Measurements from ENCODE around the gene DDX31.
A peak's percentile ranks its signal among the peaks of the same experiment; 100 is the strongest.
"Not testable (repeated sequence)": the region's sequence is repeated elsewhere in the genome, so short reads cannot be mapped to it uniquely, and the experiment has no call there.

DDX31 gene

DNA sequence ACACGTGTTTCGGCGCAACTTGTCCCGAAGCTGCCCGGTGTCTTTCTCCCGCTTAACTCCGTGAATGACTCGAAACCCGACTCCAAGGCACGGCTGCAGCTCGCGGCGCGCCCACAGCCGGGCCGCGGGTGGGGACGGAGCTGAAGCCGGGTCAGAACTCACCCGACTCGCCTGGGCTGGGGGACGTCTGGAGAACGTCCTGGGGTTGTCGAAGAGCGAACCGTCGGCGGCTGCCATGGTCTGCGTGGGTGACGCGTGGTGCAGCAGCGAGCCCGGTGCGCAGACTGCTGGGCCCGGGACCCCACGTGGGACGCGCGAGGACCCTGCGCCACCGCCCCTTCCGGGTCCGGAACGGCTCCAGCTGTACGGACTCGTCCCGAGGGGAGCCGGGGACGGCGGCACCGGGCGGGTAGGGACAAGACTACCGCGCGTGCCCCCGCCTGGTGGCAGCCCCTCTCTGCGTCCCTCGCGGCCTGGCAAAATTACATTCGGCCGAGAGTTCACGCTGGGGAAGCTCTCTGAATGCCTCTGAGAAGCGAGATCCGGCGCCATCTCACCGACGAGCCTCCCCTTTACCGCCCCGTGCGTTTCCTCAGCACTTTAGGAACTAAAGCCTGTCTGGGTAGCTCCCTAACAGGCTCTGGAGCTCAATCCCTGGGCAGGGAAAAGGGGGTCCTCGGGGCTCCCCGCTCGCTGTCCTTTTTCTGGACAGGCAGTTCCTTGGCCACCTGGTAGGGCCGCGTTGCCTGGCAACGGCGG, at the start of gene DDX31:
Gene DDX31, minus strand, starts transcription at position 286 of the 759 bp plus-strand sequence. Its CDS starts 49 bp downstream, at position 237.
- DNase-seq (ENCODE audit: low read depth in 1 of 2, low spot score in 1 of 2), result peak; percentile 79 to 81

DNA sequence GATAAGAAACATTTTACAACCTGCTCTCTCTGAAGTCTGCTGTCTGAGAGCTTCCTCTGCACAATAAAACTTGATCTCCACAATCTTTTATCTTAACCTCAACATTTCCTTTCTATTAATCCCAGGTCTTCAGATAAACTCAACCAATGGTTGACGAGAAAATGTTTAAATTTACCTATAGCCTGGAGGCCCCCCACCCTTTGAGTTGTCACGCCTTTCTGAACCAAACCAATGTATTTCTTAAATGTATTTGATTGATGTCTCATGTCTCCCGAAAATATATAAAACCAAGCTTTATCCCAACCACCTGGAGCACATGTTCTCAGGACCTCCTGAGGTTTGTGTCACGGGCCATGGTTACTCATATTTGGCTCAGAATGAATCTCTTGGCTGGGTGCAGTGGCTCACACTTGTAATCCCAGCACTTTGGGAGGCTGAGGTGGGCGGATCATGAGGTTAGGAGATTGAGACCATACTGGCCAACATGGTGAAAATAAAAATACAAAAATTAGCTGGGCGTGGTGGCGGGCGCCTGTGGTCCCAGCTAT, 48.7 kb upstream of the DDX31 start:
- DNase-seq (ENCODE audit: low read depth in 1 of 2, low spot score in 1 of 2), result not testable (repeated sequence)

DNA sequence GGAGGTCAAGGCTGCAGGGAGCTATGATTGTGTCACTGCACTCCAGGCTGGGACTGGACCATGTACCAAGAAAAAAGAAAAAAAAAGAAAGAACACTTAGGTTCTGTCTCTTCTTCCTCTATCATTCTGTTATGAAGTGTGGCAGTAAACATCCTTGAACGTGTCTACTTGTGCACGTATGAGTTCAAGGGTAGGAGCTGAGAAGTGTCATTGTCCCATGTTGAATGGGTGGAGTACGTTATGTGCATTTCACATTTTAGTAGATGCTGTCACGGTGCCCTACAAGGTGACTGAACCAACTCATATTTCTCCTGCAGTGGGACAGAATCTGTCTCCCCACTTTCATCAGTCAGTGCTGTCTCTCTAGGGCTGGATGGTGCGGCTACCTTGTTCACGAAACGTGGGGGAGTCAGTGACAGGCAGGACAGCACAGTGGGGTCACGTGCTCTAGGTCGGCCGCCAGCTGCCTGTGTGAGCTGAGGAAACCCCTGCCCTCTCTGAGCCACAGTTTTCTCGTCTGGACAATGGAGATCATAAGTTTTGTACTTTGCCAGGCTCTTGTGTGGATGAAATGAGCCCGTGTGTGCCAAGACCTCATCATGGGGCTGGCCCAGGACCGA, 47.7 kb upstream of the DDX31 start:
- DNase-seq (ENCODE audit: low read depth in 1 of 2, low spot score in 1 of 2), result no peak

DNA sequence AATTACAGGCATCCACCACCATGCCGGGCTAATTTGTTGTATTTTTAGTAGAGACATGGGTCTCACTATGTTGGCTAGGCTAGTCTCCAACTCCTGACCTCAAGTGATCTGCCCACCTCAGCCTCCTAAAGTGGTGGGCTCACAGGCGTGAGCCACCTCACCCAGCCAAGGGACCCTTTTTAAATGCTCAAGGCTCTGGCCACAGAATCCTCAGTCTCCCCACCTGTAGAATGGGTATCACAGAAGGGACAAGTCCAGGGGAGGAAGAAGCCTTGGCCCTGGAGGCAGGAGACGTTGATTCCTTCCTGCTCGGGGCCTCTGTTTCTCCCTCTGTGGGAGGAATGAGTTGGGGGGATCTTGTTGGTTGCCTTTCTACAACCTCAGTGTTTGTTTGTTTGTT, 46.2 kb upstream of the DDX31 start:
- no peak for DNase-seq (ENCODE audit: low read depth in 1 of 2, low spot score in 1 of 2)

DNA sequence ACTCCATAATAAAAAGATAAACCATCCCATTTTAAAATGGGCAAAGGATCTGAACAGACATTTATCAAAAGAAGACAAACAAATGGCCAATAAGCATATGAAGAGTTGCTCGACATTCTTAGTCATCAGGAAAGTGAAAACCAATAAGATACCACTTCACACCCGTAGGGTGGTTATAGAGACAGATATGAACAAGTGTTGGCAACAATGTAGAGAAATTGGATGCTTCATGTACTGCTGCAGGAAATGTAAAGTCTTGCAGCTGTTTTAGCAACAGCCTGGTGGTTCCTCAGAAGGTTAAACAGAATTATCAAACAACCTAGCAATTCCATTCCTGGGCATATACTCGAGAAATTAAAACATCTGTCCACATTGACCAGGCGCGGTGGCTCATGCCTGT, 43.0 kb upstream of the DDX31 start:
- DNase-seq (ENCODE audit: low read depth in 1 of 2, low spot score in 1 of 2), result no peak

DNA sequence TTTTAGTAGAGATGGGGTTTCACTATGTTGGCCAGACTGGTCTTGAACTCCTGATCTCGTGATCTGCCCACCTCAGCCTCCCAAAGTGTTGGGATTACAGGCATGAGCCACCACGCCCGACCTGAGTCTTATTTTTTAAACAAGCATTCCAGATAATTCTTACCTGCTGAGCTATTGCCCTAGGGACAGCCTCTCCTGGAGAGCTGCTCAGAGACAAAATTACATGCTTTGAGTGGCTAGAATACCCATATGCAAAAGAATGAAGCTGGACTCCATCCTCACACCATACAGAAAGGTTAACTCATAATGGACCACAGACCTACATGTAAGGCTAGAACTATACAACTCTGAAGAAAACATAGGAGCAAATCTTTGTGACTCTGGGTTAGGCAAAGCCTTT, 42.1 kb upstream of the DDX31 start:
- no peak for DNase-seq (ENCODE audit: low read depth in 1 of 2, low spot score in 1 of 2)

GRCh38 chr9:132711152-132711551, 41.4 kb upstream of the DDX31 start:
- not testable (repeated sequence) for DNase-seq (ENCODE audit: low read depth in 1 of 2, low spot score in 1 of 2)

DNA sequence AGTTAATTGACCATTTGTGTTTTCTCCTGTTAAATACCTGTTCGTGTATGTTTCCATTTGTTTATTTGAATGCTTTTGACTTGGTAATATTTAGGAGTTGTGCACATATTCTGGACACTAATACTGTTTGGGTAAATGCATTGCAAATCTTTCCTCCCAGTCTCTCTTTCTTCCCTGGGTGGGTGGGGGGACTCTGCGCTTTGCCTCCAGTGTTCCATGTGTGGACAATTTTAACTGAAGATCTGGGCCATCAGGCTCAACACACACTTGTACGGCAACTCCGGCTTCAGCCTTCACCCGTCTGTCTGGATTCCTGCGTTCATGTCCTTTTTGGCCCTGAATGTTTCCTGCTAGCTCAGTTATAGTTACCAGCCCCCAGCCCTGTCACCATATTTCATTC, 40.5 kb upstream of the DDX31 start:
- DNase-seq (ENCODE audit: low read depth in 1 of 2, low spot score in 1 of 2), result no peak

GRCh38 chr9:132708769-132709430, 39.1 kb upstream of the DDX31 start:
- no peak for DNase-seq (ENCODE audit: low read depth in 1 of 2, low spot score in 1 of 2)

GRCh38 chr9:132708239-132708638, 38.5 kb upstream of the DDX31 start:
- DNase-seq (ENCODE audit: low read depth in 1 of 2, low spot score in 1 of 2), result no peak

DNA sequence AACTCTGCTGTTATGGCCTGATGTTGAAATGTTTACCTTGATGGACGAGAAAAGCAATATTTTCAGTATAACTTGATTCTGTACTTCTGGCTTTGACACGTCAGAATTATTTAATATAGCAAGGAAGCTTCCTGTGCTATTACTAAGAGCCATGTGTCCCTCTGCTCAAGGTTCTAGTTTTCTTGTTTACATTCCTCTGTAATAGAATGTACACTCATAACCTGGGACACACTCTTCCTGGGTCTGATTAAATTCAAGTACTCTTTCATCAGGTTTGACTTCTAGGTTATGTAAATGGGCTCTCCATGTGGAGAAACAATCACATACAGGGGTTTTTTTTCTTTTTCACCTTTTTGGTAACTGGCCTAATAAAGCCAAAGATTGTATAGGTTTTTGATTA, 33.6 kb upstream of the DDX31 start:
- no peak for DNase-seq (ENCODE audit: low read depth in 1 of 2, low spot score in 1 of 2)

GRCh38 chr9:132702254-132702653, 32.5 kb upstream of the DDX31 start:
- DNase-seq (ENCODE audit: low read depth in 1 of 2, low spot score in 1 of 2), result no peak

DNA sequence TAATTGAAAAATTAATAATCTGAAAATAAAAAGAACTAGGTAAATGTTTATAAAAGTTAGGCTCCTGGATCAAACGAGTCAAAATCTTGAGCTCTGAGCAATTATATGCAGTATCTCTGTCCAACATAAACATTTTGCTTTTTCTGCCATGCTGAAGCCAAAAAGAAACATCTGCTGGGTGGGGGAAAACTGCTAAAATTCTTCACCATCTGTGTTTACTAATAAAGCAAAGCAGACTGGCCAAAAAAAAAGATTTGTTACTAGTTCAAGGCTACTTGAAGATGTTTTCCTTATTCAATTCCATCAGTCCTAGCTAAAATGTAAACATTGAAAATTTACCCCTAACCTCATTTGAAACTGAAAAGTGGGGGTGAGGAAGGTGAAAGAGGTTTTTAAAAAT, 30.2 kb upstream of the DDX31 start:
- no peak for DNase-seq (ENCODE audit: low read depth in 1 of 2, low spot score in 1 of 2)

- no peak for DNase-seq (ENCODE audit: low read depth in 1 of 2, low spot score in 1 of 2)
Observed at GRCh38 chr9:132698989-132699388, 29.2 kb upstream of the DDX31 start.

GRCh38 chr9:132697230-132697629, 27.4 kb upstream of the DDX31 start:
- DNase-seq (ENCODE audit: low read depth in 1 of 2, low spot score in 1 of 2), result no peak

- no peak for DNase-seq (ENCODE audit: low read depth in 1 of 2, low spot score in 1 of 2)
Observed at GRCh38 chr9:132694144-132694543, 24.4 kb upstream of the DDX31 start.

DNA sequence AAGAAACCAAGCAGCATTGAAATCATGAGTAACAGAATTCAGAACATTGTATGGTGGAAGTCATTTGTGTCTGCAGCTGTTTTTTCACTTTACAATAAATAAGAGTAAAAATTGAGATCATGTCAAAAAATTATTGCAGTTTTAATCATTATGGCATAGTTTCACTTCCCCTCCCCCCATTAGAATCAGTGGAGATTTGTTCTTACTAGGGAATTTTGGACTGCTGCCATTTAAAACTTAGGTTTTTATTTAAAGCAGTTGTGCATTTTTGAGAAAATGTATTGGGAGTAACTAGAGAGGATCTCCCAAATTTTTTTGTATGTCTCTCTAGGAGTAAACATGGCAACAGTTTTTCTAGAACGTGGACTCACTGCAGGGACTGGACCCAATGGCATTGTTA, 20.9 kb upstream of the DDX31 start:
- DNase-seq (ENCODE audit: low read depth in 1 of 2, low spot score in 1 of 2), result no peak

GRCh38 chr9:132683873-132684272, 14.1 kb upstream of the DDX31 start:
- DNase-seq (ENCODE audit: low read depth in 1 of 2, low spot score in 1 of 2), result no peak

- no peak for DNase-seq (ENCODE audit: low read depth in 1 of 2, low spot score in 1 of 2)
Observed at GRCh38 chr9:132681561-132681960, 11.8 kb upstream of the DDX31 start.

GRCh38 chr9:132679946-132680625, 10.3 kb upstream of the DDX31 start:
- no peak for DNase-seq (ENCODE audit: low read depth in 1 of 2, low spot score in 1 of 2)

DNA sequence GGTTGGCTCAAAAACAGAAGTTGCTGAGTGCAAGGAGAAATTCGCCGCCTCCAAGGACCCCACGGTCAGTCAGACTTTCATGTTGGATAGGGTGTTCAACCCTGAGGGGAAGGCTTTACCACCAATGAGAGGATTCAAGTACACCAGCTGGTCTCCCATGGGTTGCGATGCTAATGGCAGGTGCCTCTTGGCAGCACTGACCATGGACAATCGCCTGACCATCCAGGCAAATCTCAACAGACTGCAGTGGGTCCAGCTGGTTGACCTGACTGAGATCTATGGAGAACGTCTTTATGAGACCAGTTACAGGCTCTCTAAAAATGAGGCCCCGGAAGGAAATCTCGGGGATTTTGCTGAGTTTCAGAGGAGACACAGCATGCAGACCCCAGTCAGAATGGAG, 8.2 kb upstream of the DDX31 start:
- no peak for DNase-seq (ENCODE audit: low read depth in 1 of 2, low spot score in 1 of 2)

All from stimulated activated CD4-positive, alpha-beta T cell treated with anti-CD3 and anti-CD28 coated beads, Interleukin-15, amount 100 ng/mL, for 1 hour (primary cell).